ENCODE results near the gene DNHD1. TPM values are rescaled to one million over a fixed set of nuclear protein-coding genes. Genes with fewer than 3 reads are reported as not detected.

The DNHD1 gene
- total and polyA plus RNA-seq, 9 of the 15 experiments (the other 6 are each of a cell fraction or from before 2014, with no cell fraction given), result 0.82 to 9.7 (median 3.8) TPM

DNA sequence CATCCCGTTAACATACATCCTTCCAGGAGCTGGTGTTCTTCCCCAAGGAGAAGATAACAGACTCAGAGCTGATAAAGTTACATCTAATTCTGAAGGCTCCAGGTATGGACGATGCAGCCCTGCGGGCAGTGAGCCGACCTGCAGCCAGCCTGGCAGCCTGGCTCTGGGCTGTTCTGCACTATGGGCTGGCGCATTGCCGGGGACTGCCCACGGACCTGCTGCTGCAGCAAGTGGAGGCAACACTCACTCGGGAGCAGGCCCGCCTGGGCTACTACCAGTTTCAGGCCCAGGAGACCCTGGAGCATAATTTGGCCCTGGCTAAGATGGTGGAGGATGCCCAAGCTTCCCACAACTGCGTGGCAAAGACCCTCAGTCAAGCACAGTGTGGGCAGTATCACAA is 66.6 kb downstream of the DNHD1 start (continued):
- TF ChIP-seq, protein P1, sequence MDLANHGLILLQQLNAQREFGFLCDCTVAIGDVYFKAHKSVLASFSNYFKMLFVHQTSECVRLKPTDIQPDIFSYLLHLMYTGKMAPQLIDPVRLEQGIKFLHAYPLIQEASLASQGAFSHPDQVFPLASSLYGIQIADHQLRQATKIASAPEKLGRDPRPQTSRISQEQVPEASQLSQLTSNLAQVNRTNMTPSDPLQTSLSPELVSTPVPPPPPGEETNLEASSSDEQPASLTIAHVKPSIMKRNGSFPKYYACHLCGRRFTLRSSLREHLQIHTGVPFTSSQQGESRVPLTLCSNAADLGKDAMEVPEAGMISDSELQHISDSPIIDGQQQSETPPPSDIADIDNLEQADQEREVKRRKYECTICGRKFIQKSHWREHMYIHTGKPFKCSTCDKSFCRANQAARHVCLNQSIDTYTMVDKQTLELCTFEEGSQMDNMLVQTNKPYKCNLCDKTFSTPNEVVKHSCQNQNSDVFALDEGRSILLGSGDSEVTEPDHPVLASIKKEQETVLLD (IDR thresholded peaks at IDR 0.05), result no peak
- TF ChIP-seq KLF10 (CRISPR knock-in tag; IDR thresholded peaks at IDR 0.05) (no peak), MEF2D (tag; conservative IDR thresholded peaks at IDR 0.05; ENCODE audit: low read depth) (no peak), MXD1 (CRISPR knock-in tag; IDR thresholded peaks at IDR 0.05; ENCODE audit: borderline replicate concordance, poor library complexity, severe bottlenecking) (no peak), ZNF24 (IDR thresholded peaks at IDR 0.05) (no peak), MGA (IDR thresholded peaks at IDR 0.05) (no peak)
- TF ChIP-seq, protein P2, sequence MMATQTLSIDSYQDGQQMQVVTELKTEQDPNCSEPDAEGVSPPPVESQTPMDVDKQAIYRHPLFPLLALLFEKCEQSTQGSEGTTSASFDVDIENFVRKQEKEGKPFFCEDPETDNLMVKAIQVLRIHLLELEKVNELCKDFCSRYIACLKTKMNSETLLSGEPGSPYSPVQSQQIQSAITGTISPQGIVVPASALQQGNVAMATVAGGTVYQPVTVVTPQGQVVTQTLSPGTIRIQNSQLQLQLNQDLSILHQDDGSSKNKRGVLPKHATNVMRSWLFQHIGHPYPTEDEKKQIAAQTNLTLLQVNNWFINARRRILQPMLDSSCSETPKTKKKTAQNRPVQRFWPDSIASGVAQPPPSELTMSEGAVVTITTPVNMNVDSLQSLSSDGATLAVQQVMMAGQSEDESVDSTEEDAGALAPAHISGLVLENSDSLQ (IDR thresholded peaks at IDR 0.05), result no peak
- TF ChIP-seq, protein P3, sequence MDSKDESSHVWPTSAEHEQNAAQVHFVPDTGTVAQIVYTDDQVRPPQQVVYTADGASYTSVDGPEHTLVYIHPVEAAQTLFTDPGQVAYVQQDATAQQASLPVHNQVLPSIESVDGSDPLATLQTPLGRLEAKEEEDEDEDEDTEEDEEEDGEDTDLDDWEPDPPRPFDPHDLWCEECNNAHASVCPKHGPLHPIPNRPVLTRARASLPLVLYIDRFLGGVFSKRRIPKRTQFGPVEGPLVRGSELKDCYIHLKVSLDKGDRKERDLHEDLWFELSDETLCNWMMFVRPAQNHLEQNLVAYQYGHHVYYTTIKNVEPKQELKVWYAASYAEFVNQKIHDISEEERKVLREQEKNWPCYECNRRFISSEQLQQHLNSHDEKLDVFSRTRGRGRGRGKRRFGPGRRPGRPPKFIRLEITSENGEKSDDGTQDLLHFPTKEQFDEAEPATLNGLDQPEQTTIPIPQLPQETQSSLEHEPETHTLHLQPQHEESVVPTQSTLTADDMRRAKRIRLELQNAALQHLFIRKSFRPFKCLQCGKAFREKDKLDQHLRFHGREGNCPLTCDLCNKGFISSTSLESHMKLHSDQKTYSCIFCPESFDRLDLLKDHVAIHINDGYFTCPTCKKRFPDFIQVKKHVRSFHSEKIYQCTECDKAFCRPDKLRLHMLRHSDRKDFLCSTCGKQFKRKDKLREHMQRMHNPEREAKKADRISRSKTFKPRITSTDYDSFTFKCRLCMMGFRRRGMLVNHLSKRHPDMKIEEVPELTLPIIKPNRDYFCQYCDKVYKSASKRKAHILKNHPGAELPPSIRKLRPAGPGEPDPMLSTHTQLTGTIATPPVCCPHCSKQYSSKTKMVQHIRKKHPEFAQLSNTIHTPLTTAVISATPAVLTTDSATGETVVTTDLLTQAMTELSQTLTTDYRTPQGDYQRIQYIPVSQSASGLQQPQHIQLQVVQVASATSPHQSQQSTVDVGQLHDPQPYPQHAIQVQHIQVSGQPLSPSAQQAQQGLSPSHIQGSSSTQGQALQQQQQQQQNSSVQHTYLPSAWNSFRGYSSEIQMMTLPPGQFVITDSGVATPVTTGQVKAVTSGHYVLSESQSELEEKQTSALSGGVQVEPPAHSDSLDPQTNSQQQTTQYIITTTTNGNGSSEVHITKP (IDR thresholded peaks at IDR 0.05; ENCODE audit: partially characterized antibody), result no peak
